AG10803 (cell line): ENCODE results near the gene CYP4X1.
"Not testable (repeated sequence)": the region's sequence is repeated elsewhere in the genome, so short reads cannot be mapped to it uniquely, and the experiment has no call there.

ENCODE experiments used
- DNase-seq: peaks from one replicate; pipeline ENCODE4 v3.0.0; 2010; ENCODE audit warnings: low read depth
- H3K4me3 ChIP-seq: 2 replicates; pipeline ENCODE4 v1.5.1; 2011; ENCODE audit warnings: mild to moderate bottlenecking, low read length, control low read depth
- CTCF ChIP-seq: conservative IDR thresholded peaks from 2 replicates; pipeline ENCODE4 v1.5.1; 2011; ENCODE audit warnings: mild to moderate bottlenecking, low read length, control low read depth, inconsistent platforms

CYP4X1 gene

DNA sequence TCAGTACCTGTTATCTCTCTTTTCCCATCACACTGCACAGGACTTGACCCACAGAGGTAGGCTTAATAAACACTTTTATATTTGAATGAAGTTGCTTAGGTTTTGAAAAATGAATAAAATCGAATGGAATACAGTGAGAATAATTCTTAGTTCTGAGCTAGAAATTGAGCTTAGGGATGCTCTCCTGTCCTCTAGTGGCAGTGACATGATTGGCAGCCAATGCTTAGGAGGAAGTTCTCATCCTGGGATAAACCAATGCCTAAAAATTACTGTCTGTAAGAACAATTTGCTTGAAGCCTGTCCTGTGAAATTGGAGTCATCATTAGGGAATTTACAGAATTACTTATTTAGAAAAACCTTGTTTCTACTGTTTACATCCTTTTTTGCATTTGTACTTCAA, 21.3 kb upstream of the CYP4X1 start:
- peak; percentile 23 for TF ChIP-seq CTCF
- no peak for DNase-seq
- H3K4me3 ChIP-seq: no peak overlapping the region

- DNase-seq: no peak
- no peak for TF ChIP-seq CTCF
These were observed 19.5 kb upstream of the CYP4X1 start for GRCh38 chr1:47003896-47004403.

GRCh38 chr1:47006437-47006836, 17.0 kb upstream of the CYP4X1 start:
- not testable (repeated sequence) for DNase-seq, H3K4me3 ChIP-seq

More at GRCh38 chr1:47003896-47004403, 19.5 kb upstream of the CYP4X1 start:
- H3K4me3 ChIP-seq: no peak overlapping the region

- DNase-seq: no peak
- TF ChIP-seq CTCF: no peak
- no peak overlapping the region for H3K4me3 ChIP-seq
These were observed 10.2 kb upstream of the CYP4X1 start for GRCh38 chr1:47013293-47013692.

DNA sequence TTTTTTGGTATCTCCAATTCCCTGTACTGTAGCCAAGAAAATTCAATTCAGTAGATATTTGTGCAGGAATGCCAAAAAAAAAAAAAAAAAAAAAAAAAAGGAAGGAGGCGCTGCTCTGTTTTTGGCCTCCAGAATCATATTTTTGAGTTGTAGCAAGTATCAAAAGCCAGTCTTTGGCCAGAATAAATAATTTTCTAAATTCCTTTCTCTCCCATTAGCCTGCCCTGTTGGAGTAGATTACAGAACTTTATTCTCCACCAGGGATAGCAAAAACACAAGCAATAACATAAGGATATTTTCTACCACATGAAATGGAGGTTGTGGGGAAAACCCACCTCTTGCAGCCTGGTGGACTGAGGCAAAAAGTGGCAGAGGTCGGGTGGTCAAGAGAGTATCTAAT, 2.4 kb upstream of the CYP4X1 start:
- H3K4me3 ChIP-seq: no peak overlapping the region
- no peak for TF ChIP-seq CTCF
- no peak for DNase-seq

DNA sequence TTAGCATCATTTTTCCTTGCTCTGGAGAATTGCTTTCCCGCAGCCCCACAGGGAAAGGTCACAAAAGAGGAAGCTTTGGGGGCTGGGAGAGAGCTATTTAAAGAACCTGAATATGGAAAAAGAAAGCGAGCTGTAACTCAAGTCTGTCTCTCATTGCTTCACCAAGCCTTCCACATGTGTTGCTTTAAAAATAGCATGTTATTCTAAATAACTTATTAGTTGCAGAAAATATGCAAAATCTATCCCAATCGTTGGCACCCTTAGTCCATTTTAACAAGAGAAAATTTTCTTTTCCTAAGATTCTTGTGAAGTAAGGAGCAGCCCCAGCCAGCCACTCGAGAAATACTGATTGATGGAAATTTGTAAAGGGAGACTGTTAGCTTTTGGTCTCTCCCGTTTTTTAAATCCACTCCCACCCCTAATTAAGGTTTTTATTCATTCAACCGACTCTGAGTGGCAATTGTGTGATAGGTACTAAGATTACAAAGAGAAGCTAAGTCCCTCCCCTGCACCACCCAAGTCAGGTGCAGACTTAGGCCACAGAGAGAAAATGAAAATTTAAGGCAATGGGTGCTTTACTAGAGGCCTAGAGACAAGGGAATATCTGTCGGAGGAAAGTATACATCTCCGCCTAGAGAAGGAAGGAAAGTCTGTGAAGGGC, 802 bp downstream of the CYP4X1 start:
- no peak overlapping the region for H3K4me3 ChIP-seq
- DNase-seq: no peak
- no peak for TF ChIP-seq CTCF

DNA sequence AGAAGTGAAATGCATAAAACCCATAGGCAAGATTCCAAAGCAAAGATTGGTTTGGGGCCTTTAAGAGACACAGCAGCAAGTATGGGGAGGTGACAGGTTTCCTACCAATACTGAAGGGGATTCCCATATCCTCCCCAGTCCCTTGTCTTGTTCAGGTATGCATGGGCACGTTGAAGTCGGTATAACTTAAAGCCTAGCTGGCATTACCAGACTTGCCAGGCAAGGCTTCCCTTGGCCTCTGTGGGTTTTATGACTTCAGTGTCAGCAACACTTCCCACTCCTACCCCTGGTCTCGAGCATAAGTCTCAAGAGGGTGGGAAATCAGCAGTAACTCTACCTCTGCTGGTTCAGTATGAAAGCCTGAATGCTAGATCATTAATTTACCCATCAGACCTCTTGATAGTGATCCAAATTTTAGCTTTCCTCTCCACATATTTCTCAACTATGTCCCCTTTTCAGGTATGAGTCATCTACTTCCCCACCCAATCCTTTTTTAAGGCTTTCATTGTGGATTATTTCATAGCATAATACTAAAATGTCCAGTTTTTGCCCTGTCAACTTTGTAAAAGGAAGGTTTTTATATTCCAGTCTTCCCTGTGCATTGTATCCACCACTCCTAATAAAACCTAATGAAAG, 6.8 kb downstream of the CYP4X1 start:
- no peak for TF ChIP-seq CTCF
- H3K4me3 ChIP-seq: no peak overlapping the region
- no peak for DNase-seq
